ENCODE results near the gene PTPRG.

DNA sequence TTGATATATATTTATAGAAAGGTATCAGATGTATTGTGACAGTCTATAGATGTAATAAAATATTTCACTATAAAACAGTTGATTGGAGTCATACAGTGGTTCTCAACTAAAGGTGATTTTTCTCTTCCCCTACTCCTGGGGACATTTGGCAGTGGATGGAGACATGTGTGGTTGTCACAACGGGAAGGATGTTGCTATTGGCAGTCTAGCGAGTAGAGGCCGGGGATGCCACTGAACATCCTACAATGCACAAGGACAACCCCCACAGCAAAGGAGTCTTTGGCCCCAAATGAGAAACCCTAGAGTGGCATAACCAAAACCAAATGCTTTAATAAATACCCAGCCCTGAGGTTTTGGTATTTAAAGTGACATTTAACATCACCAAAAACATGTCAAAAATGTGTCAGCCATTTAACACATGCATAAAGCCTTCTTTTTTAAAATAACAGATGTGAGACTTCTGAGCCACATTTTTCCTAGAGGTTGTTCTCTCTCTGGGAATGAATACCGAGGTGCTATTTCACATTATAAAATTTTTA lies 367.5 kb downstream of the PTPRG start:
- TF ChIP-seq CTCF (IDR thresholded peaks at IDR 0.05 in 2 of 3, conservative IDR thresholded peaks at IDR 0.05 in 1 of 3; ENCODE audit: control insufficient read depth in 2 of 3, extremely low read depth in 1 of 3, insufficient read depth in 1 of 3, low read depth in 3 of 3, low read length in 3 of 3) (no peak), BRCA1 (IDR thresholded peaks at IDR 0.05; ENCODE audit: low read depth, low read length) (no peak), BHLHE40 (IDR thresholded peaks at IDR 0.05; ENCODE audit: borderline replicate concordance in 1 of 2, low read depth in 2 of 2, low read length in 1 of 2) (no peak), TAF1 (IDR thresholded peaks at IDR 0.05; ENCODE audit: borderline replicate concordance, low read depth, low read length) (no peak), EZH2 (IDR thresholded peaks at IDR 0.05; ENCODE audit: borderline replicate concordance, control insufficient read depth, low read depth, low read length) (no peak), POLR2A (IDR thresholded peaks at IDR 0.05; ENCODE audit: low read depth, low read length) (no peak), YY1 (IDR thresholded peaks at IDR 0.05; ENCODE audit: low read depth, low read length) (no peak), POLR2AphosphoS5 (IDR thresholded peaks at IDR 0.05; ENCODE audit: low read length) (no peak), GABPA (IDR thresholded peaks at IDR 0.05; ENCODE audit: low read depth) (no peak), FOXM1 (IDR thresholded peaks at IDR 0.05; ENCODE audit: low read depth, low read length) (no peak), CREM (IDR thresholded peaks at IDR 0.05; ENCODE audit: low read depth) (no peak)
- TF ChIP-seq, protein P1, sequence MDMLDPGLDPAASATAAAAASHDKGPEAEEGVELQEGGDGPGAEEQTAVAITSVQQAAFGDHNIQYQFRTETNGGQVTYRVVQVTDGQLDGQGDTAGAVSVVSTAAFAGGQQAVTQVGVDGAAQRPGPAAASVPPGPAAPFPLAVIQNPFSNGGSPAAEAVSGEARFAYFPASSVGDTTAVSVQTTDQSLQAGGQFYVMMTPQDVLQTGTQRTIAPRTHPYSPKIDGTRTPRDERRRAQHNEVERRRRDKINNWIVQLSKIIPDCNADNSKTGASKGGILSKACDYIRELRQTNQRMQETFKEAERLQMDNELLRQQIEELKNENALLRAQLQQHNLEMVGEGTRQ (IDR thresholded peaks at IDR 0.05; ENCODE audit: borderline replicate concordance, low read depth, low read length): no peak
